Measurements from ENCODE around the gene MANSC1.
"Not testable (repeated sequence)": the region's sequence is repeated elsewhere in the genome, so short reads cannot be mapped to it uniquely, and the experiment has no call there.

MANSC1 gene

GRCh38 chr12:12327802-12328201 is 22.2 kb downstream of the MANSC1 start:
- H3K27ac ChIP-seq (ENCODE audit: low read depth, low read length): peak overlapping the region; percentile 16
- no peak overlapping the region for H3K9ac ChIP-seq (ENCODE audit: low read length in 5 of 5)

GRCh38 chr12:12326262-12326661 is 23.8 kb downstream of the MANSC1 start:
- Histone ChIP-seq H3K27ac (ENCODE audit: low read depth, low read length) (no peak overlapping the region), H3K4me3 (ENCODE audit: low read depth in 1 of 5, low read length in 5 of 5) (no peak overlapping the region), H3K36me3 (ENCODE audit: control insufficient read depth in 5 of 5, insufficient read depth in 5 of 5, low read length in 5 of 5) (peaks cover 0 to 5% (median 5%) of the 10 kb centered on the region in 5 donors), H3K9me3 (ENCODE audit: control insufficient read depth in 5 of 5, low read length in 5 of 5) (no peaks in the 10 kb centered on the region), H3K4me1 (ENCODE audit: control insufficient read depth in 5 of 5, insufficient read depth in 5 of 5, low read length in 5 of 5) (peaks cover 0 to 8% (median 2%) of the 10 kb centered on the region in 5 donors), H3K27me3 (ENCODE audit: control insufficient read depth in 5 of 5, insufficient read depth in 4 of 5, low read length in 5 of 5) (no peaks in the 10 kb centered on the region), H3K9ac (ENCODE audit: low read length in 5 of 5) (no peak overlapping the region)

More at GRCh38 chr12:12327802-12328201, 22.2 kb downstream of the MANSC1 start:
- no peaks in the 10 kb centered on the region for H3K9me3 ChIP-seq (ENCODE audit: control insufficient read depth in 5 of 5, low read length in 5 of 5)
- H3K4me3 ChIP-seq (ENCODE audit: low read depth in 1 of 5, low read length in 5 of 5): no peak overlapping the region
- peaks cover 0 to 8% (median 2%) of the 10 kb centered on the region in 5 donors for H3K4me1 ChIP-seq (ENCODE audit: control insufficient read depth in 5 of 5, insufficient read depth in 5 of 5, low read length in 5 of 5)
- H3K36me3 ChIP-seq (ENCODE audit: control insufficient read depth in 5 of 5, insufficient read depth in 5 of 5, low read length in 5 of 5): peaks cover 0 to 8% (median 5%) of the 10 kb centered on the region in 5 donors
- H3K27me3 ChIP-seq (ENCODE audit: control insufficient read depth in 5 of 5, insufficient read depth in 4 of 5, low read length in 5 of 5): no peaks in the 10 kb centered on the region

- H3K36me3 ChIP-seq (ENCODE audit: control insufficient read depth in 5 of 5, insufficient read depth in 5 of 5, low read length in 5 of 5): no peaks in the 10 kb centered on the region
- no peak overlapping the region for H3K9ac ChIP-seq (ENCODE audit: low read length in 5 of 5)
- no peaks in the 10 kb centered on the region for H3K27me3 ChIP-seq (ENCODE audit: control insufficient read depth in 5 of 5, insufficient read depth in 4 of 5, low read length in 5 of 5)
- H3K9me3 ChIP-seq (ENCODE audit: control insufficient read depth in 5 of 5, low read length in 5 of 5): no peaks in the 10 kb centered on the region
- H3K4me3 ChIP-seq (ENCODE audit: low read depth in 1 of 5, low read length in 5 of 5): no peak overlapping the region
- H3K27ac ChIP-seq (ENCODE audit: low read depth, low read length): no peak overlapping the region
- peaks cover 0 to 9% (median 8%) of the 10 kb centered on the region in 5 donors for H3K4me1 ChIP-seq (ENCODE audit: control insufficient read depth in 5 of 5, insufficient read depth in 5 of 5, low read length in 5 of 5)
Measured at GRCh38 chr12:12323591-12323990, 26.5 kb downstream of the MANSC1 start.

GRCh38 chr12:12323118-12323517 is 26.9 kb downstream of the MANSC1 start:
- Histone ChIP-seq H3K27me3 (ENCODE audit: control insufficient read depth in 5 of 5, insufficient read depth in 4 of 5, low read length in 5 of 5) (no peaks in the 10 kb centered on the region), H3K9me3 (ENCODE audit: control insufficient read depth in 5 of 5, low read length in 5 of 5) (no peaks in the 10 kb centered on the region), H3K27ac (ENCODE audit: low read depth, low read length) (no peak overlapping the region), H3K36me3 (ENCODE audit: control insufficient read depth in 5 of 5, insufficient read depth in 5 of 5, low read length in 5 of 5) (no peaks in the 10 kb centered on the region), H3K9ac (ENCODE audit: low read length in 5 of 5) (no peak overlapping the region), H3K4me3 (ENCODE audit: low read depth in 1 of 5, low read length in 5 of 5) (no peak overlapping the region), H3K4me1 (ENCODE audit: control insufficient read depth in 5 of 5, insufficient read depth in 5 of 5, low read length in 5 of 5) (peaks cover 0 to 9% (median 8%) of the 10 kb centered on the region in 5 donors)

- Histone ChIP-seq H3K9me3 (ENCODE audit: control insufficient read depth in 5 of 5, low read length in 5 of 5) (no peaks in the 10 kb centered on the region), H3K36me3 (ENCODE audit: control insufficient read depth in 5 of 5, insufficient read depth in 5 of 5, low read length in 5 of 5) (no peaks in the 10 kb centered on the region), H3K27ac (ENCODE audit: low read depth, low read length) (peak overlapping the region; percentile 41), H3K4me3 (ENCODE audit: low read depth in 1 of 5, low read length in 5 of 5) (peak overlapping the region in 2 of 5 donors; percentile 22 to 39), H3K4me1 (ENCODE audit: control insufficient read depth in 5 of 5, insufficient read depth in 5 of 5, low read length in 5 of 5) (peaks cover 0 to 9% (median 5%) of the 10 kb centered on the region in 5 donors), H3K27me3 (ENCODE audit: control insufficient read depth in 5 of 5, insufficient read depth in 4 of 5, low read length in 5 of 5) (no peaks in the 10 kb centered on the region), H3K9ac (ENCODE audit: low read length in 5 of 5) (peak overlapping the region in 1 of 5 donors; percentile 26)
Measured at GRCh38 chr12:12319451-12320183, 30.4 kb downstream of the MANSC1 start.

- H3K36me3 ChIP-seq (ENCODE audit: control insufficient read depth in 5 of 5, insufficient read depth in 5 of 5, low read length in 5 of 5): no peaks in the 10 kb centered on the region
- H3K27ac ChIP-seq (ENCODE audit: low read depth, low read length): no peak overlapping the region
- no peak overlapping the region for H3K9ac ChIP-seq (ENCODE audit: low read length in 5 of 5)
- no peaks in the 10 kb centered on the region for H3K9me3 ChIP-seq (ENCODE audit: control insufficient read depth in 5 of 5, low read length in 5 of 5)
- H3K4me3 ChIP-seq (ENCODE audit: low read depth in 1 of 5, low read length in 5 of 5): no peak overlapping the region
- peaks cover 0 to 9% (median 5%) of the 10 kb centered on the region in 5 donors for H3K4me1 ChIP-seq (ENCODE audit: control insufficient read depth in 5 of 5, insufficient read depth in 5 of 5, low read length in 5 of 5)
- H3K27me3 ChIP-seq (ENCODE audit: control insufficient read depth in 5 of 5, insufficient read depth in 4 of 5, low read length in 5 of 5): no peaks in the 10 kb centered on the region
Measured at GRCh38 chr12:12315838-12316237, 34.2 kb downstream of the MANSC1 start.

GRCh38 chr12:12310695-12311094 is 39.3 kb downstream of the MANSC1 start:
- not testable (repeated sequence) for H3K9me3 ChIP-seq (ENCODE audit: control insufficient read depth in 5 of 5, low read length in 5 of 5); H3K4me3 ChIP-seq (ENCODE audit: low read depth in 1 of 5, low read length in 5 of 5); H3K9ac ChIP-seq (ENCODE audit: low read length in 5 of 5); H3K27ac ChIP-seq (ENCODE audit: low read depth, low read length); H3K36me3 ChIP-seq (ENCODE audit: control insufficient read depth in 5 of 5, insufficient read depth in 5 of 5, low read length in 5 of 5); H3K4me1 ChIP-seq (ENCODE audit: control insufficient read depth in 5 of 5, insufficient read depth in 5 of 5, low read length in 5 of 5); H3K27me3 ChIP-seq (ENCODE audit: control insufficient read depth in 5 of 5, insufficient read depth in 4 of 5, low read length in 5 of 5)

GRCh38 chr12:12305568-12306300 is 44.3 kb downstream of the MANSC1 start:
- no peaks in the 10 kb centered on the region for H3K36me3 ChIP-seq (ENCODE audit: control insufficient read depth in 5 of 5, insufficient read depth in 5 of 5, low read length in 5 of 5)
- H3K27me3 ChIP-seq (ENCODE audit: control insufficient read depth in 5 of 5, insufficient read depth in 4 of 5, low read length in 5 of 5): no peaks in the 10 kb centered on the region
- peaks cover 0 to 3% (median 0%) of the 10 kb centered on the region in 5 donors for H3K9me3 ChIP-seq (ENCODE audit: control insufficient read depth in 5 of 5, low read length in 5 of 5)
- H3K4me3 ChIP-seq (ENCODE audit: low read depth in 1 of 5, low read length in 5 of 5): no peak overlapping the region
- H3K4me1 ChIP-seq (ENCODE audit: control insufficient read depth in 5 of 5, insufficient read depth in 5 of 5, low read length in 5 of 5): no peaks in the 10 kb centered on the region
- no peak overlapping the region for H3K27ac ChIP-seq (ENCODE audit: low read depth, low read length)
- H3K9ac ChIP-seq (ENCODE audit: low read length in 5 of 5): no peak overlapping the region

GRCh38 chr12:12302976-12303375 is 47.1 kb downstream of the MANSC1 start:
- Histone ChIP-seq H3K27me3 (ENCODE audit: control insufficient read depth in 5 of 5, insufficient read depth in 4 of 5, low read length in 5 of 5) (no peaks in the 10 kb centered on the region), H3K4me3 (ENCODE audit: low read depth in 1 of 5, low read length in 5 of 5) (no peak overlapping the region), H3K9me3 (ENCODE audit: control insufficient read depth in 5 of 5, low read length in 5 of 5) (peaks cover 0 to 3% (median 0%) of the 10 kb centered on the region in 5 donors), H3K9ac (ENCODE audit: low read length in 5 of 5) (no peak overlapping the region), H3K4me1 (ENCODE audit: control insufficient read depth in 5 of 5, insufficient read depth in 5 of 5, low read length in 5 of 5) (no peaks in the 10 kb centered on the region), H3K27ac (ENCODE audit: low read depth, low read length) (no peak overlapping the region), H3K36me3 (ENCODE audit: control insufficient read depth in 5 of 5, insufficient read depth in 5 of 5, low read length in 5 of 5) (no peaks in the 10 kb centered on the region)

- H3K9ac ChIP-seq (ENCODE audit: low read length in 5 of 5): no peak overlapping the region
- no peak overlapping the region for H3K4me3 ChIP-seq (ENCODE audit: low read depth in 1 of 5, low read length in 5 of 5)
- H3K27ac ChIP-seq (ENCODE audit: low read depth, low read length): no peak overlapping the region
- no peaks in the 10 kb centered on the region for H3K4me1 ChIP-seq (ENCODE audit: control insufficient read depth in 5 of 5, insufficient read depth in 5 of 5, low read length in 5 of 5)
- peaks cover 0 to 3% (median 0%) of the 10 kb centered on the region in 5 donors for H3K9me3 ChIP-seq (ENCODE audit: control insufficient read depth in 5 of 5, low read length in 5 of 5)
- H3K36me3 ChIP-seq (ENCODE audit: control insufficient read depth in 5 of 5, insufficient read depth in 5 of 5, low read length in 5 of 5): no peaks in the 10 kb centered on the region
- no peaks in the 10 kb centered on the region for H3K27me3 ChIP-seq (ENCODE audit: control insufficient read depth in 5 of 5, insufficient read depth in 4 of 5, low read length in 5 of 5)
Measured at GRCh38 chr12:12301122-12301521, 48.9 kb downstream of the MANSC1 start.

Measured in subcutaneous abdominal adipose tissue (tissue), 5 donors.